DOHH2 (cell line): ENCODE measurements around the gene HAT1.

Source experiments
- EZH2phosphoT487 ChIP-seq: fragments of 200-600 bp; sonication (generic); IDR thresholded peaks from 2 replicates; pipeline ENCODE4 v1.6.1; 2017; ENCODE audit warnings: borderline replicate concordance, mild to moderate bottlenecking, antibody characterized with exemption, low read length, moderate library complexity, mixed read lengths
- TF ChIP-seq, protein P1 (sequence below): fragments of 200-600 bp; sonication (generic); IDR thresholded peaks from one replicate; pipeline ENCODE4 v1.5.1; 2014; ENCODE audit warnings: antibody characterized with exemption, mild to moderate bottlenecking, low read depth, low read length; ENCODE audit not compliant: poor library complexity, severe bottlenecking

- TF ChIP-seq, protein P1, sequence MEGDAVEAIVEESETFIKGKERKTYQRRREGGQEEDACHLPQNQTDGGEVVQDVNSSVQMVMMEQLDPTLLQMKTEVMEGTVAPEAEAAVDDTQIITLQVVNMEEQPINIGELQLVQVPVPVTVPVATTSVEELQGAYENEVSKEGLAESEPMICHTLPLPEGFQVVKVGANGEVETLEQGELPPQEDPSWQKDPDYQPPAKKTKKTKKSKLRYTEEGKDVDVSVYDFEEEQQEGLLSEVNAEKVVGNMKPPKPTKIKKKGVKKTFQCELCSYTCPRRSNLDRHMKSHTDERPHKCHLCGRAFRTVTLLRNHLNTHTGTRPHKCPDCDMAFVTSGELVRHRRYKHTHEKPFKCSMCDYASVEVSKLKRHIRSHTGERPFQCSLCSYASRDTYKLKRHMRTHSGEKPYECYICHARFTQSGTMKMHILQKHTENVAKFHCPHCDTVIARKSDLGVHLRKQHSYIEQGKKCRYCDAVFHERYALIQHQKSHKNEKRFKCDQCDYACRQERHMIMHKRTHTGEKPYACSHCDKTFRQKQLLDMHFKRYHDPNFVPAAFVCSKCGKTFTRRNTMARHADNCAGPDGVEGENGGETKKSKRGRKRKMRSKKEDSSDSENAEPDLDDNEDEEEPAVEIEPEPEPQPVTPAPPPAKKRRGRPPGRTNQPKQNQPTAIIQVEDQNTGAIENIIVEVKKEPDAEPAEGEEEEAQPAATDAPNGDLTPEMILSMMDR: no peak
- no peak for TF ChIP-seq EZH2phosphoT487
These were observed 37.7 kb downstream of the HAT1 start for GRCh38 chr2:171959998-171960397.
